ENCODE results near the gene SLC2A1. TPM values are rescaled to one million over a fixed set of nuclear protein-coding genes. Genes with fewer than 3 reads are reported as not detected.
A peak's percentile ranks its signal among the peaks of the same experiment; 100 is the strongest.

Gene SLC2A1
- total and polyA plus RNA-seq, 9 of the 15 experiments (the other 6 are each of a cell fraction or from before 2014, with no cell fraction given): 12.6 to 153 (median 48.0) TPM

DNA sequence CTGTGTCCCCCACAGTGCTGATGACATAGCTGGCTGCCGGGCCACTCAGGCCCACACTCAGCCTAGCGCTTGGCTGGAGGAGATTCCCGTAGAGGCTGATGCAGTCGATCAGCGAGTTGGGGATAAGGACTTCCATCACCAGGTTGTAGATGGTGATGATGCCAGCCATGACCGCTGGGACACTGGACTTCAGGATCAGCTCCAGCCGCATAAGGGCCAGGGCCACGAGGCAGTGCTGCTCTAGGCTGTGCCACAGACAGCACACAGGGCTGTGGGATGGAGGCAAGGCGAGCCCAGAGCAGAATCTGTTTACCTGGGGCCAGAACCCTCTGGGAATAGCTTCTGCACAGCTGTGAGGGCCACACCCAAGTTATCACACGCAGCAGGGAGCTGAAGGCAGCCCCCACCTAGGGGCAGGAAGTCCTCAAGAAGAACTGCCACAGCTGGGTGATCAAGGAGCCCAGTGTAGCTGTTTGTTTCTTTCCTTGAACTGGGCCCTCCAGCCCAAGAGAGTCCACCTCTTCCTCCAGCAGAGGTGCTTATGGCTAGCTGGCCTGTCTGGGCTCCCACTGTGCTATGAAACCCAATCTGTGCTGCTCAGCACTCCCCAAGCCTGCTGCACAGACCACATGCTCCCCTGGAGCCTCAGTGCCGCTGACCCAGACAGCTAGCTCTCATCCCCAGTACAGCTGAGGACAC lies 6.2 kb downstream of the SLC2A1 start (continued):
- TF ChIP-seq SMARCE1 (IDR thresholded peaks at IDR 0.05) (peak; percentile 52; the same call in 1 of the 2 replicates), TEAD1 (CRISPR knock-in tag; IDR thresholded peaks at IDR 0.05) (no peak), TRIM24 (IDR thresholded peaks at IDR 0.05) (peak; percentile 62 to 64; a peak in 3 of 4 replicates), CBX1 (IDR thresholded peaks at IDR 0.05; ENCODE audit: low read depth) (no peak), PTTG1 (tag; IDR thresholded peaks at IDR 0.05; ENCODE audit: low read depth) (no peak), ZNF12 (CRISPR knock-in tag; IDR thresholded peaks at IDR 0.05) (no peak), ZNF354B (CRISPR knock-in tag; IDR thresholded peaks at IDR 0.05) (no peak), NFE2 (IDR thresholded peaks at IDR 0.05; ENCODE audit: low read depth) (no peak), NCOA1 (IDR thresholded peaks at IDR 0.05; ENCODE audit: low read depth) (peak; percentile 55; the same call in 1 of the 2 replicates)
- TF ChIP-seq, protein P1, sequence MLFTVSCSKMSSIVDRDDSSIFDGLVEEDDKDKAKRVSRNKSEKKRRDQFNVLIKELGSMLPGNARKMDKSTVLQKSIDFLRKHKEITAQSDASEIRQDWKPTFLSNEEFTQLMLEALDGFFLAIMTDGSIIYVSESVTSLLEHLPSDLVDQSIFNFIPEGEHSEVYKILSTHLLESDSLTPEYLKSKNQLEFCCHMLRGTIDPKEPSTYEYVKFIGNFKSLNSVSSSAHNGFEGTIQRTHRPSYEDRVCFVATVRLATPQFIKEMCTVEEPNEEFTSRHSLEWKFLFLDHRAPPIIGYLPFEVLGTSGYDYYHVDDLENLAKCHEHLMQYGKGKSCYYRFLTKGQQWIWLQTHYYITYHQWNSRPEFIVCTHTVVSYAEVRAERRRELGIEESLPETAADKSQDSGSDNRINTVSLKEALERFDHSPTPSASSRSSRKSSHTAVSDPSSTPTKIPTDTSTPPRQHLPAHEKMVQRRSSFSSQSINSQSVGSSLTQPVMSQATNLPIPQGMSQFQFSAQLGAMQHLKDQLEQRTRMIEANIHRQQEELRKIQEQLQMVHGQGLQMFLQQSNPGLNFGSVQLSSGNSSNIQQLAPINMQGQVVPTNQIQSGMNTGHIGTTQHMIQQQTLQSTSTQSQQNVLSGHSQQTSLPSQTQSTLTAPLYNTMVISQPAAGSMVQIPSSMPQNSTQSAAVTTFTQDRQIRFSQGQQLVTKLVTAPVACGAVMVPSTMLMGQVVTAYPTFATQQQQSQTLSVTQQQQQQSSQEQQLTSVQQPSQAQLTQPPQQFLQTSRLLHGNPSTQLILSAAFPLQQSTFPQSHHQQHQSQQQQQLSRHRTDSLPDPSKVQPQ (CRISPR knock-in tag; IDR thresholded peaks at IDR 0.05; ENCODE audit: borderline replicate concordance): no peak; the same call in 1 of the 2 replicates
- TF ChIP-seq, protein P2, sequence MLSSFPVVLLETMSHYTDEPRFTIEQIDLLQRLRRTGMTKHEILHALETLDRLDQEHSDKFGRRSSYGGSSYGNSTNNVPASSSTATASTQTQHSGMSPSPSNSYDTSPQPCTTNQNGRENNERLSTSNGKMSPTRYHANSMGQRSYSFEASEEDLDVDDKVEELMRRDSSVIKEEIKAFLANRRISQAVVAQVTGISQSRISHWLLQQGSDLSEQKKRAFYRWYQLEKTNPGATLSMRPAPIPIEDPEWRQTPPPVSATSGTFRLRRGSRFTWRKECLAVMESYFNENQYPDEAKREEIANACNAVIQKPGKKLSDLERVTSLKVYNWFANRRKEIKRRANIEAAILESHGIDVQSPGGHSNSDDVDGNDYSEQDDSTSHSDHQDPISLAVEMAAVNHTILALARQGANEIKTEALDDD (IDR thresholded peaks at IDR 0.05): no peak
- TF ChIP-seq, protein P3, sequence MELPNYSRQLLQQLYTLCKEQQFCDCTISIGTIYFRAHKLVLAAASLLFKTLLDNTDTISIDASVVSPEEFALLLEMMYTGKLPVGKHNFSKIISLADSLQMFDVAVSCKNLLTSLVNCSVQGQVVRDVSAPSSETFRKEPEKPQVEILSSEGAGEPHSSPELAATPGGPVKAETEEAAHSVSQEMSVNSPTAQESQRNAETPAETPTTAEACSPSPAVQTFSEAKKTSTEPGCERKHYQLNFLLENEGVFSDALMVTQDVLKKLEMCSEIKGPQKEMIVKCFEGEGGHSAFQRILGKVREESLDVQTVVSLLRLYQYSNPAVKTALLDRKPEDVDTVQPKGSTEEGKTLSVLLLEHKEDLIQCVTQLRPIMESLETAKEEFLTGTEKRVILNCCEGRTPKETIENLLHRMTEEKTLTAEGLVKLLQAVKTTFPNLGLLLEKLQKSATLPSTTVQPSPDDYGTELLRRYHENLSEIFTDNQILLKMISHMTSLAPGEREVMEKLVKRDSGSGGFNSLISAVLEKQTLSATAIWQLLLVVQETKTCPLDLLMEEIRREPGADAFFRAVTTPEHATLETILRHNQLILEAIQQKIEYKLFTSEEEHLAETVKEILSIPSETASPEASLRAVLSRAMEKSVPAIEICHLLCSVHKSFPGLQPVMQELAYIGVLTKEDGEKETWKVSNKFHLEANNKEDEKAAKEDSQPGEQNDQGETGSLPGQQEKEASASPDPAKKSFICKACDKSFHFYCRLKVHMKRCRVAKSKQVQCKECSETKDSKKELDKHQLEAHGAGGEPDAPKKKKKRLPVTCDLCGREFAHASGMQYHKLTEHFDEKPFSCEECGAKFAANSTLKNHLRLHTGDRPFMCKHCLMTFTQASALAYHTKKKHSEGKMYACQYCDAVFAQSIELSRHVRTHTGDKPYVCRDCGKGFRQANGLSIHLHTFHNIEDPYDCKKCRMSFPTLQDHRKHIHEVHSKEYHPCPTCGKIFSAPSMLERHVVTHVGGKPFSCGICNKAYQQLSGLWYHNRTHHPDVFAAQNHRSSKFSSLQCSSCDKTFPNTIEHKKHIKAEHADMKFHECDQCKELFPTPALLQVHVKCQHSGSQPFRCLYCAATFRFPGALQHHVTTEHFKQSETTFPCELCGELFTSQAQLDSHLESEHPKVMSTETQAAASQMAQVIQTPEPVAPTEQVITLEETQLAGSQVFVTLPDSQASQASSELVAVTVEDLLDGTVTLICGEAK (IDR thresholded peaks at IDR 0.05): no peak
- TF ChIP-seq, protein P3 (CRISPR knock-in tag; IDR thresholded peaks at IDR 0.05): no peak
- TF ChIP-seq, protein P4, sequence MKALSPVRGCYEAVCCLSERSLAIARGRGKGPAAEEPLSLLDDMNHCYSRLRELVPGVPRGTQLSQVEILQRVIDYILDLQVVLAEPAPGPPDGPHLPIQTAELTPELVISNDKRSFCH (CRISPR knock-in tag; IDR thresholded peaks at IDR 0.05): no peak
- TF ChIP-seq, protein P4 (tag; IDR thresholded peaks at IDR 0.05): 0 out of 2 replicates have a peak, but pooled peaks have one; percentile 25
